OCI-M1 (cell line): ENCODE data around the gene NAT8.
A peak's percentile ranks its signal among the peaks of the same experiment; 100 is the strongest.
"Not testable (repeated sequence)": the region's sequence is repeated elsewhere in the genome, so short reads cannot be mapped to it uniquely, and the experiment has no call there.

Source experiments
- DNase-seq: peaks from one replicate; lab custom pipeline; 2025; lab: John Stamatoyannopoulos, UW

Gene NAT8

DNA sequence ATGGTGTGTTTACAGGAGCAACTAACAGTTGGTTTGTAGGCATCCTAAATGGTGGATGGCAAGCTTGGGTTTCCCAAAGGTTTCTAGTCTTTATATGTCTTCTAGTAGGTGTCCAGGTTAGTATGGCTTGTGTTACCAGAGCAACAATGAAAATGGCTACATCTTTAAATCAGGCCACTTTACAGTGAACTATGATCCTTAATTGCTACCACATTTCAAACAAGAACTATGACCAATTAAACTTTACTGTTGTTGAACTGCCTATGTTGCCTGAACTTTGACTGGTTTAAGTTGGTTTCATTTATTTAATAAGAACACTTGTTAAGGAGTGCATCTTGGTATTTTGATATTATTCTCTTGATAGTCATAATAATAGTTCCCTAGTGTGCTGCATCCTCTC is 5.2 kb downstream of the NAT8 start:
- not testable (repeated sequence) for DNase-seq

DNA sequence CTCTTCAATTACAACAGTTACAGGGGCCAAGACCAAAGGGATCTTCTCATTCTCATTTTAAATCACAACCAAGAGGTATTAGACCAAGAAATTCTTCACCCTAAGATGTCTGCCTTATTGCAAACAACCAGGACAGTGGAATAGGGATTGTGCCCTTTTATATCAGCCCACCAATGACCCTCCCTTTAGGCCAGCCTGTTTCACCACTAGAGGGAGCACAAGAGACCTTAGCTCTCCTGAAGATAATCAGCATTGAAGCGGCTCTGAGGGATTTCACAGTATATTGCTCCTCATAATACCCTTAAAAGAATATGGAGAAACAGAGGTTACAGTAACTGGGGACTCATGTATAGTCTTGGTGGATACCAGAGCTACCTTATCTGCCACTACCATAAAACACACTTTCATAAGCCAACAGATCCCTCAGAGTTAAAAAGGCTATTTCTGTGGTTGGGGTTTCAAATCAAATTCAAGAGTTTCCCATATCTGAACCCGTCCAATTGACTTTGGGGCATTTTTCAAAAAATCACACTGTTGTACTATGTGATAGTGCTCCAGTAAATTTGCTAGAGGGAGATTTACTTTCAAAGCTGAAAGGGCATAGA is 11.5 kb downstream of the NAT8 start:
- peak; percentile 35 for DNase-seq

DNA sequence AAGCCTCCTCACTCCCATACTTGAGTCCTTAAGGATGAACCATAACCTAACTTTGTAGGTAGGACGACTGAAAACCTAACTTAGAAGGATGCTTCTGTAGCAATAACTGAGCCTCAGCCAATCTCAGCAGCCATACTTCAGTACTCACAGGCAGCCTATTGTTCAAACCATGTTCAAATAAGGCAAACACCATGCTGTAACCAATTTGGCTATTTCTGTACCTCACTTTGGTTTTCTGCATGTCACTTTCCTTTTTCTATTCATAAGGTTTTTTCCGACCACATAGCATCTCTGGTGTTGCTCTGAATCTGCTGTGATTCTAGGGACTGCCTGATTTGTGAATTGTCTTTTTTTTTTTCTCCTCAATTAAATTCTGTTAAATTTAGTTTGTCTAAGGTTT is 13.7 kb downstream of the NAT8 start:
- DNase-seq: not testable (repeated sequence)

DNA sequence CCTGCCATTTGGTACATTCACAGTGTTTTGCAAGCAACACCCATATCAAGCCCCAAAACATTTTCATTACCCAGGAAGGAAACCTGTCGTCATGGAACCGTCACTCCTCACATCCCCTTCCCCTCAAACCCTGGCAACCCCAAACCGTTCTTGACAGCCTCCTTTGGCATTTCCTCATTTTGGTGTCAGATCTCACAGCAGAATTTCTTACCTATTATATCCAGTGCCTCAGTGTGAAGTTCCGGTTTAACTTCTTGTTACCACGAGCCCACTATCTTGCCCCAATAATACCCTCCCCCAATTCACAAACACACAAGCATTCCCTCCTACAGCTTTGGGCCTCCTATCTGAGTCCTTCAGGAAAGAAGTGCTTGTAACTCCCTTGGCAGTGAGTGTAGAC is 16.0 kb downstream of the NAT8 start:
- peak; percentile 1 for DNase-seq

DNA sequence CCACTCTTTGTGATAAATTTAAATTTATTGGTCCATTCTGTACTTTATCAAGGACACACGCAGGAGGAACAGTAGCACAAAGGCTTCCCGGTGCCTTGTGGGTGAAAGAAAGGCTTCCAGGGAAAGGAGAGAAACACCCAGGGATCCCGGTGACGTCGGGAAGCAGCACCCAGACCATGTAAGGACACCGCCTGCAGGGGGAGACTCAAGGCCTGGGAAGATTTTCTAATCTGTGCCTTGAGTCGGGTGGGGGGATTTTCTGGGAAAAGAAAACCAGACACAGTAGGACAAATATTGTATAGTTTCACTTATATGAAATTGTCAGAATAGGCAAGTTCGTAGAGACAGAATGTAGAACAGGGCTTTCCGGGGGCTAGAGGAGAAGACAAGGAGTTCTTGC is 17.6 kb downstream of the NAT8 start:
- DNase-seq: not testable (repeated sequence)

DNA sequence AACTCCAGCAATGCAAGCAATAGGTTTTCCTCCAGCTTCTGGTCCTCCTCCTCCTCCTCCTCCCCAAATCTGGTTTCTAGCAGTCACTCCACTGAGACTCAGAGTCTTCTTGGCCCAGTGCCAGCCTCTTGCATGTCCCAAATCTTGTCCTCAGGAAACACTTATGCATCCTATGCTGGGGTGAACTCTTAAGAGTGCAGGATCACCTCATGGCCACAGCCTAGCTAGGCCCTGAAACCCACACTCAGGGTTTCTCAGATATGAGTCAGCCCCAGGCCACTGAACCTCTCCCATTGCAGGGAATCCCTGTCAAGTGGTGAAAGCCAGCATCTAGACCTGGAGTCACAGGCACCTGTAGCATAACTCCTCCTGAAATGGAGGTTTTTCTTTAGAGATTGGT is 18.2 kb downstream of the NAT8 start:
- DNase-seq: not testable (repeated sequence)

- peak; percentile 12 for DNase-seq
Measured at GRCh38 chr2:73619925-73620324, 22.3 kb downstream of the NAT8 start.

DNA sequence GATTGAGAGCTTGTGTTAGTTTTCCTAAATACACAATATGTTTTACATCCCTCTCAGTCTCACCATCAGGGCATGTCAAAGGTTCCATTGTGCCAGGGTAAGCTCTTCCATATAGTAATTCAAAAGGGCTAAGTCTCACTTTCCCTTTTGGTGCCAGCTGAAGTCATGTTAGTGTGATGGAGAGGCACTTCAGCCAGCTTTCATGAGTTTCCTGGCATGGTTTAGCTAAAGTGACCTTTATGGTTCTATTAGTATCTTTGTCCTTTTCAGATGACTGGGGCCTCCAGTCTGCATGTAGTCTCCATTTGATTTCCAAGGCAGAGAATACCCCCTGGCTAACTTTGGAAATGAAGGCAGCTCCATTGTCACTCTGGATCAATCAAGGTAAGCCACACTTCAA is 27.2 kb downstream of the NAT8 start:
- no peak for DNase-seq

GRCh38 chr2:73614105-73614504 is 28.1 kb downstream of the NAT8 start:
- no peak for DNase-seq

- DNase-seq: no peak
Measured at GRCh38 chr2:73611867-73612266, 30.4 kb downstream of the NAT8 start.

DNA sequence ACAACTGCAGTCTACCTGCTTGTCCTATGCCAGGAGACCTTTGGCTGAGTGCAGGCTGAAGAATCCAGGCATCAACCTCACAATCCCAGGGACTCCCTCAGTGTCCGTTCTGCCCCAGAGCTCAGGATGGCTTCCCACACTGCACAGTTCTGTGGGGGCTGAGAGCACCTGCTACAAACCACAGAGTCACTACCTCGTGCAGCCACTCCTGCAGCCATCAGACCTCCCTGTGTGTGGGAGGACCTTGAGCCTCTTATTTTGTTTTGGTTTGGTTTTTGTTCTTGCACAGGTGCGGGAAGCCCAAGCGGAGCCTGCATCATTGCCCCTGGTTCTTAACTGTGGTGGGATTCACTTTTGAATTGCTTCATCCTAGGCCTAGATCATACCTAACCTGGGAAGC is 31.0 kb downstream of the NAT8 start:
- DNase-seq: no peak

- DNase-seq: no peak
Measured at GRCh38 chr2:73610111-73610510, 32.1 kb downstream of the NAT8 start.

- not testable (repeated sequence) for DNase-seq
Measured at GRCh38 chr2:73604589-73604988, 37.6 kb downstream of the NAT8 start.

DNA sequence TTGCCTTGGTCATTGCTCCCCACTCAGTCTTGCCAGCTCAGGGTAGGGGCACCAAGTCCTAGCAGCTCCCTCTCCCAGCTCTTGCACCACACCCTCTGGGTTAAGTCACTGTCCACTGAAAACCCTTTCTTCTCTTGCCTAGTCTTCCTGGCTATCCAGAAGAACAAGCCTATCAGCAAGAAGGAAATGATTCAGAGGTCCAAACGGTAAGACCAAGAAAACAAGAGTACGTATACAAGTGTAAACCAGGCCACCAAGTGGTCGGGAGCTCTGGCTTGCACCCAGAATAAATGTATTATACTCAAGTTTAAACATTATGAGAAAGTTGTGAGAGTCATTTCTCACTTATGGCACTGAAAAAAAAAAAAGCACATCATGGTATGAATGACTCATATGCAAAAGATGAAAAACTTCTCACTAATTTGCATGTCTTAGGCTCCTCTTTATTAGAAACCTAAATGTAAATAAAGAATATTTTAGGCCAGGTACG is 39.1 kb downstream of the NAT8 start:
- DNase-seq: not testable (repeated sequence)

DNA sequence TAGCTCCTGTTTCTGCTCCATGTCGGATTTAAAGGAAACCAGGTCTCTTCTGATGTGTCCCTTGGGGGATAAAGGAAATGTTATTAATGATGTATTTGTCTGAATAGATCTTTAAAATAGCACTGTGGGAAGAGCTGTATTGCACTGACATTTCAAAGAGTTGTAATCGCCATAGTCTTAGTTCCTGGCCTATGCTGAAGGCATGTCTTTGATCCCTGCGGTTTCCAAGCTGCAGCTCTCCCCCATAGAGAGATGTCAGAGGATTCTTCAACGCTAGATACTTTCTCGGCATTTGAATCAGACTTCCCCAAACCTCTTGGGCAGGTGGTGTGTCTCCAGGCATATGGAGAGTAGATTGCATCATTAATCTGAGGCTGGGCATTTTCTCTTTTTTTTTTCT is 40.4 kb downstream of the NAT8 start:
- no peak for DNase-seq

GRCh38 chr2:73594251-73594650 is 48.0 kb downstream of the NAT8 start:
- no peak for DNase-seq

DNA sequence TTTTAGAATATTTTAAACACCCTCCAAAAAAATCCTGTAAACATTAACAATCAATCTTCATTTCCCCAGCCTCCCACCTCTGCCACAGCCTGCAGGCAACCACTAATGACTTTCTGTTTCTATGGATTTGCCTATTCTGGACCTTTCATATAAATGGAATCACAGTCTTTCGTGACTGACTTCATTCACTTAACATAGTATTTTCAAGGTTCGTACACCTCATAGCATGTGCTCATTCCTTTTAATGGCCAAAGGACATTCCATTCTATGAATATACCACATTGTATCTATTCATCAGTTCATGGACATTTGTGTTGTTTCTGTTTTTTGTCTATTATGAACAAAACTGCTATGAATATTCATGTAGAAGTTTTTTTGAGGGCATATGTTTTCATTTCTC is 48.5 kb downstream of the NAT8 start:
- DNase-seq: no peak
